NT2/D1 (cell line): ENCODE data around the gene UNC45A.

ENCODE experiments used
- DNase-seq: peaks from one replicate; pipeline ENCODE4 v3.0.0-alpha.2; 2011; ENCODE audit warnings: low read depth, low spot score
- H3K27me3 ChIP-seq: 2 replicates; pipeline ENCODE4 v1.6.0; 2011; ENCODE audit warnings: mild to moderate bottlenecking; ENCODE audit not compliant: insufficient read length, insufficient read depth
- H3K36me3 ChIP-seq: 2 replicates; pipeline ENCODE4 v1.6.1; 2011; ENCODE audit warnings: mild to moderate bottlenecking, low read length, mixed read lengths; ENCODE audit not compliant: insufficient read depth, insufficient read length
- H3K4me1 ChIP-seq: 2 replicates; pipeline ENCODE4 v1.5.1; 2011; ENCODE audit not compliant: insufficient read depth, insufficient read length
- H3K4me3 ChIP-seq: 2 replicates; pipeline ENCODE4 v1.5.1; 2011; ENCODE audit warnings: low read depth; ENCODE audit not compliant: insufficient read length
- H3K9ac ChIP-seq: 2 replicates; pipeline ENCODE4 v1.6.0; 2011; ENCODE audit warnings: low read depth; ENCODE audit not compliant: insufficient read length
- H3K9me3 ChIP-seq: 2 replicates; pipeline ENCODE4 v1.5.1; 2011; ENCODE audit warnings: mild to moderate bottlenecking, low read length; ENCODE audit not compliant: insufficient read depth
- SUZ12 ChIP-seq: IDR thresholded peaks from 2 replicates; pipeline ENCODE4 v1.6.1; 2011; ENCODE audit not compliant: insufficient read length, insufficient read depth; ENCODE audit errors: extremely low read depth
- YY1 ChIP-seq: IDR thresholded peaks from 2 replicates; pipeline ENCODE4 v1.6.1; 2011; ENCODE audit not compliant: insufficient read length, insufficient read depth
- ZNF274 ChIP-seq: IDR thresholded peaks from 2 replicates; pipeline ENCODE4 v1.6.1; 2011; ENCODE audit warnings: mild to moderate bottlenecking, low read depth, low read length

Gene UNC45A

GRCh38 chr15:90934949-90935751, at the start of gene UNC45A:
Gene UNC45A (plus strand): TSS chr15:90935285. CDS start chr15:90935325, 40 bp downstream.
- no peak for TF ChIP-seq ZNF274
- no peak for TF ChIP-seq SUZ12
- Histone ChIP-seq H3K9ac (peak within 1 kb of the TSS; percentile 83), H3K27me3 (peaks cover 18% of the 10 kb centered on the region), H3K9me3 (no peaks in the 10 kb centered on the region), H3K36me3 (peaks cover 35% of the 10 kb centered on the region), H3K4me3 (peak within 1 kb of the TSS; percentile 77), H3K4me1 (peaks cover 8% of the 10 kb centered on the region)
- peak; percentile 84 for DNase-seq

GRCh38 chr15:90885432-90886290, 49.4 kb upstream of the UNC45A start:
- Histone ChIP-seq H3K9me3 (no peaks in the 10 kb centered on the region), H3K4me1 (peaks cover 30% of the 10 kb centered on the region), H3K4me3 (no peak overlapping the region), H3K9ac (peak overlapping the region; percentile 87), H3K27me3 (no peaks in the 10 kb centered on the region), H3K36me3 (peaks cover 63% of the 10 kb centered on the region)
- no peak for TF ChIP-seq SUZ12
- TF ChIP-seq ZNF274, result no peak
- no peak for TF ChIP-seq YY1
- no peak for DNase-seq

GRCh38 chr15:90886291-90886614, 48.8 kb upstream of the UNC45A start:
- H3K9ac ChIP-seq, result no peak overlapping the region

GRCh38 chr15:90887037-90887481, 48.0 kb upstream of the UNC45A start:
- H3K27me3 ChIP-seq, result no peaks in the 10 kb centered on the region
- peaks cover 30% of the 10 kb centered on the region for H3K4me1 ChIP-seq
- H3K36me3 ChIP-seq, result peaks cover 64% of the 10 kb centered on the region
- TF ChIP-seq ZNF274 (no peak), YY1 (no peak), SUZ12 (no peak)
- no peak overlapping the region for H3K4me3 ChIP-seq
- H3K9me3 ChIP-seq, result no peaks in the 10 kb centered on the region
- H3K9ac ChIP-seq, result no peak overlapping the region
- DNase-seq, result no peak

More at GRCh38 chr15:90886291-90886614, 48.8 kb upstream of the UNC45A start:
- Histone ChIP-seq H3K9me3 (no peaks in the 10 kb centered on the region), H3K4me1 (peaks cover 30% of the 10 kb centered on the region), H3K27me3 (no peaks in the 10 kb centered on the region), H3K36me3 (peaks cover 63% of the 10 kb centered on the region), H3K4me3 (no peak overlapping the region)
- TF ChIP-seq YY1 (no peak), ZNF274 (no peak), SUZ12 (no peak)
- no peak for DNase-seq

GRCh38 chr15:90889313-90889730, 45.8 kb upstream of the UNC45A start:
- Histone ChIP-seq H3K9ac (no peak overlapping the region), H3K4me3 (no peak overlapping the region), H3K36me3 (peaks cover 73% of the 10 kb centered on the region), H3K4me1 (peaks cover 24% of the 10 kb centered on the region), H3K27me3 (no peaks in the 10 kb centered on the region), H3K9me3 (no peaks in the 10 kb centered on the region)
- no peak for DNase-seq
- TF ChIP-seq ZNF274, result no peak
- no peak for TF ChIP-seq YY1
- no peak for TF ChIP-seq SUZ12

GRCh38 chr15:90889736-90890456, 45.2 kb upstream of the UNC45A start:
- no peak for TF ChIP-seq SUZ12
- TF ChIP-seq ZNF274, result no peak
- no peak for TF ChIP-seq YY1
- H3K4me1 ChIP-seq, result peaks cover 20% of the 10 kb centered on the region
- no peaks in the 10 kb centered on the region for H3K27me3 ChIP-seq
- no peak overlapping the region for H3K9ac ChIP-seq
- H3K9me3 ChIP-seq, result no peaks in the 10 kb centered on the region
- no peak overlapping the region for H3K4me3 ChIP-seq
- no peak for DNase-seq
- H3K36me3 ChIP-seq, result peaks cover 74% of the 10 kb centered on the region

- Histone ChIP-seq H3K9ac (no peak overlapping the region), H3K27me3 (no peaks in the 10 kb centered on the region), H3K36me3 (peaks cover 84% of the 10 kb centered on the region), H3K4me3 (no peak overlapping the region), H3K4me1 (peaks cover 11% of the 10 kb centered on the region), H3K9me3 (no peaks in the 10 kb centered on the region)
- no peak for DNase-seq
- no peak for TF ChIP-seq ZNF274
- TF ChIP-seq YY1, result no peak
- no peak for TF ChIP-seq SUZ12
Measured at GRCh38 chr15:90890839-90891238, 44.2 kb upstream of the UNC45A start.
